Natural killer cell (primary cell): ENCODE results near the gene KIF5C. TPM values are rescaled to one million over a fixed set of nuclear protein-coding genes. Genes with fewer than 3 reads are reported as not detected.
"Not testable (repeated sequence)": the region's sequence is repeated elsewhere in the genome, so short reads cannot be mapped to it uniquely, and the experiment has no call there.

Experiments
- ATAC-seq, 3 donors: fragments of 150-1000 bp in 2 of 3; fragments of 200-7000 bp in 1 of 3; cut with Tn5 transposase; 1 replicate in 1 of 3; 2 replicates in 2 of 3; pipeline ENCODE4 v1.10.0; 2021; ENCODE audit warnings: mild to moderate bottlenecking in 2 of 3, moderate library complexity in 2 of 3
- DNase-seq, 2 donors: peaks; one replicate each; pipeline versions ENCODE4 v3.0.0 to v3.0.0-alpha.2; 2013 to 2021; ENCODE audit warnings: mixed read lengths in 1 of 2
- H3K27ac ChIP-seq: one replicate; pipeline ENCODE4 v1.5.1; 2013; ENCODE audit warnings: mild to moderate bottlenecking, low read length
- H3K27me3 ChIP-seq: one replicate; pipeline ENCODE4 v1.6.1; 2013; ENCODE audit warnings: low read length; ENCODE audit not compliant: control insufficient read depth, insufficient read depth
- H3K36me3 ChIP-seq: one replicate; pipeline ENCODE4 v1.6.1; 2013; ENCODE audit warnings: low read length; ENCODE audit not compliant: control insufficient read depth, insufficient read depth
- H3K4me1 ChIP-seq: one replicate; pipeline ENCODE4 v1.6.1; 2013; ENCODE audit warnings: low read length; ENCODE audit not compliant: control insufficient read depth, insufficient read depth
- H3K4me3 ChIP-seq: one replicate; pipeline ENCODE4 v1.5.1; 2013; ENCODE audit warnings: low read length
- H3K9me3 ChIP-seq: one replicate; pipeline ENCODE4 v1.6.1; 2013; ENCODE audit warnings: low read length; ENCODE audit not compliant: control insufficient read depth, insufficient read depth
- H3K27ac Mint-ChIP-seq, 2 donors: one replicate each; pipeline ENCODE4 v1.8.0; 2022; ENCODE audit warnings: mild to moderate bottlenecking in 2 of 2, mixed read lengths in 2 of 2, moderate library complexity in 1 of 2
- H3K27me3 Mint-ChIP-seq, 2 donors: one replicate each; pipeline ENCODE4 v1.8.0; 2022; ENCODE audit warnings: low read depth in 2 of 2, mixed read lengths in 2 of 2
- H3K36me3 Mint-ChIP-seq: one replicate; pipeline ENCODE4 v1.8.0; 2022; ENCODE audit warnings: mixed read lengths
- H3K4me1 Mint-ChIP-seq, 2 donors: one replicate each; pipeline ENCODE4 v1.8.0; 2022; ENCODE audit warnings: mixed read lengths in 2 of 2
- H3K4me3 Mint-ChIP-seq: one replicate; pipeline ENCODE4 v1.8.0; 2022; ENCODE audit warnings: mild to moderate bottlenecking, moderate library complexity, mixed read lengths
- H3K9me3 Mint-ChIP-seq, 2 donors: one replicate each; pipeline ENCODE4 v1.8.0; 2022; ENCODE audit warnings: mixed read lengths in 2 of 2
- WGBS: methylation state at CpG from one replicate; pipeline ENCODE4 v1.1.7; 2013; ENCODE audit warnings: missing lambda C conversion rate; ENCODE audit not compliant: insufficient coverage; 5-methylcytosine and 5-hydroxymethylcytosine counted together
- intact Hi-C: fragments of 100-400 bp; cut with micrococcal nuclease; formaldehyde crosslinking; loops from one replicate; pipeline ENCODE4 v1.14.2; 2022
- total RNA-seq, 4 donors: library from RNA; stranded (reverse); fragments of 120-200 nt in 1 of 4; gene quantifications; one replicate each; pipeline versions ENCODE4 v1.2.3 to v1.2.4, GENCODE V29; 2013 to 2022
- TF ChIP-seq, protein P1 (sequence below): fragments of 200-600 bp; IDR thresholded peaks from one replicate; pipeline ENCODE4 v1.8.0; 2022; ENCODE audit warnings: antibody characterized with exemption

Gene KIF5C
- total RNA-seq, 3 donors from 2014 or later (not counting 1 experiment from before 2014, with no cell fraction given) = 0.42 to 2.7 (median 1.8) TPM

DNA sequence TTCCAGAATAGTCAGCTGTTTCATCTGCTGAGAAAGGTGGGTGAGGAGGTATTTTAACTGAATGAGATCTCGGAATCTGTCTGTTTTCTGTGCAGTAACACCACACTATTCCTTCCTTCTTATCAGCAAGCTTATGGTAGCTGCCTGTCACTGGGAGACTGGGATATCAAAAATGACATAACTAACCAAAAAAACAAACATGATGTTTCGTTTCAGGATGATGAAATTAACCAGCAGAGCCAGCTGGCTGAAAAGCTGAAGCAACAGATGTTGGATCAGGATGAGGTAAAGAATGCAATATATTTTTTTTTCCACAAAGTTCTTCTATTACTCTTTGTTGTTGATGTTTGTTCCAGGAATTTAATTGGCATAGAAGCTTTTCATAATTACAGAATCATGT is 103.7 kb downstream of the KIF5C start:
- DNase-seq (no peak), ATAC-seq (no peak)
- no peaks in the 10 kb centered on the region for H3K27me3 ChIP-seq
- Mint-ChIP-seq H3K9me3 (no peaks in the 10 kb centered on the region), H3K36me3 (no peaks in the 10 kb centered on the region), H3K27me3 (no peaks in the 10 kb centered on the region), H3K27ac (no peak overlapping the region), H3K4me3 (no peak overlapping the region), H3K4me1 (peaks cover 6 to 7% of the 10 kb centered on the region in 2 donors)
- intact Hi-C loops = no loop called here
- no peak overlapping the region for H3K4me3 ChIP-seq
- peaks cover 7% of the 10 kb centered on the region for H3K4me1 ChIP-seq
- H3K27ac ChIP-seq = no peak overlapping the region
- no peaks in the 10 kb centered on the region for H3K9me3 ChIP-seq
- no peaks in the 10 kb centered on the region for H3K36me3 ChIP-seq
- 80% methylated on average over 1 of the region's 2 CpGs for WGBS
- TF ChIP-seq, protein P1, sequence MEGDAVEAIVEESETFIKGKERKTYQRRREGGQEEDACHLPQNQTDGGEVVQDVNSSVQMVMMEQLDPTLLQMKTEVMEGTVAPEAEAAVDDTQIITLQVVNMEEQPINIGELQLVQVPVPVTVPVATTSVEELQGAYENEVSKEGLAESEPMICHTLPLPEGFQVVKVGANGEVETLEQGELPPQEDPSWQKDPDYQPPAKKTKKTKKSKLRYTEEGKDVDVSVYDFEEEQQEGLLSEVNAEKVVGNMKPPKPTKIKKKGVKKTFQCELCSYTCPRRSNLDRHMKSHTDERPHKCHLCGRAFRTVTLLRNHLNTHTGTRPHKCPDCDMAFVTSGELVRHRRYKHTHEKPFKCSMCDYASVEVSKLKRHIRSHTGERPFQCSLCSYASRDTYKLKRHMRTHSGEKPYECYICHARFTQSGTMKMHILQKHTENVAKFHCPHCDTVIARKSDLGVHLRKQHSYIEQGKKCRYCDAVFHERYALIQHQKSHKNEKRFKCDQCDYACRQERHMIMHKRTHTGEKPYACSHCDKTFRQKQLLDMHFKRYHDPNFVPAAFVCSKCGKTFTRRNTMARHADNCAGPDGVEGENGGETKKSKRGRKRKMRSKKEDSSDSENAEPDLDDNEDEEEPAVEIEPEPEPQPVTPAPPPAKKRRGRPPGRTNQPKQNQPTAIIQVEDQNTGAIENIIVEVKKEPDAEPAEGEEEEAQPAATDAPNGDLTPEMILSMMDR = no peak

DNA sequence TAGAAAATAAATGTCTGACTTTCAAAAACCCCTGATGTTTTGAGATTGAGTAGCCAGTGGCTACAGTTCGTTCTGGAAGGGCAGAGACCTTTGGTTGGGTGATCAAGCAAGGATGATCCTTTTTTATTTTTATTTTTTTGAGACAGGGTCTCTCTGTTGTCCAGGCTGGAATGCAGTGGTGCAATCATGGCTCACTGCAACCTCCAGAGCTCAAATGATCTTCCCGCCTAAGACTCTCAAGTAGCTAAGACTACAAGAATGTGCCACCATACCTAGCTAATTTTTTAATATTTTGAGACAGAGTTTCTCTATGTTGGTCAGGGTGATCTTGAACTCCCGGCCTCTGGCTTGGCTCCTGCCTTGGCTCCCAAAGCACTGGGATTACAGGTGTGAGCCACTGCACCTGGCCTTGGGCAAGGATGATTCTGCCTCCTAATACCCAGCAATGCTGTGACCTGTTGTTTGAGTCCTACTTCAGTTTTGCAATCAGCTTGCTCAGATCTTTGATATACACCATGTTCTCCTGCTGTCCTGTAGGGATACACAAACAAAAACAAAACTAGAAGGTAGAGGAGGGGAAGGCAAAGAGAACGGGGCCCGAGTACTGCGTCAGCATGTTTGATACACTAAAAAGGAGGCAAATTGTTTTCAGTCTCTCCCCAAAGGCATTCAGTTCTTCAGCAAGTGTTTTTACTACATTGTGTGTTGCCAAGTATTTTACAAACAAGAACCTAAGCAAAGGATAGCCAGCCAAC is 104.3 kb downstream of the KIF5C start:
- H3K4me3 ChIP-seq = no peak overlapping the region
- TF ChIP-seq, protein P1 = no peak
- no peak for ATAC-seq

DNA sequence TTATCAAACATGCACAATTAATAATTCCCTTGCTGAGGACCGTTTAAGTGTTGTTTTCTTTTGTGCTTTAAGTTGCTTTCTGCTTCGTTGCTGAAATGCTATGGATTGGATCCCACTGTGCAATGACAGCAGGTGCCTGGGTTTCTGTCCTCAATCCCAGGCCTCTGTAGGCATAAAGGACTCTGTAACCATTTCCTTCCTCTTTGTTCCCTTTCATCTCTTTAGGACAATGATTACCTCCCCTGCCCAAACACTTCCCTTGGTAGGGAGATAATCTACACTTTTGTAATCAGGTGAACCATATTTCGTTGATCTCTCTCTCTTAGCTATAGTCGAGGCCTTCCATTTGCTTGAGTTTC is 104.9 kb downstream of the KIF5C start:
- no peak overlapping the region for H3K4me3 ChIP-seq
- DNase-seq (no peak), ATAC-seq (no peak)
- H3K4me1 ChIP-seq = peaks cover 7% of the 10 kb centered on the region
- intact Hi-C loops = no loop called here
- peaks cover 6 to 7% of the 10 kb centered on the region in 2 donors for H3K4me1 Mint-ChIP-seq
- H3K27ac Mint-ChIP-seq = no peak overlapping the region
- H3K27ac ChIP-seq = no peak overlapping the region
- H3K27me3 ChIP-seq = no peaks in the 10 kb centered on the region
- 48% methylated on average over 4 of the region's 4 CpGs for whole genome bisulfite sequencing
- TF ChIP-seq, protein P1 = no peak
- no peaks in the 10 kb centered on the region for H3K9me3 ChIP-seq
- no peaks in the 10 kb centered on the region for H3K27me3 Mint-ChIP-seq
- no peaks in the 10 kb centered on the region for H3K36me3 ChIP-seq
- H3K4me3 Mint-ChIP-seq = no peak overlapping the region
- no peaks in the 10 kb centered on the region for H3K36me3 Mint-ChIP-seq
- no peaks in the 10 kb centered on the region for H3K9me3 Mint-ChIP-seq

More for the DNA sequence above, 104.3 kb downstream of the KIF5C start:
- WGBS = 96% methylated on average over 6 of the region's 6 CpGs
- intact Hi-C loops = no loop called here
- Histone ChIP-seq H3K36me3 (no peaks in the 10 kb centered on the region), H3K27ac (no peak overlapping the region), H3K9me3 (no peaks in the 10 kb centered on the region), H3K27me3 (no peaks in the 10 kb centered on the region), H3K4me1 (peaks cover 7% of the 10 kb centered on the region)
- no peaks in the 10 kb centered on the region for H3K27me3 Mint-ChIP-seq
- H3K4me3 Mint-ChIP-seq = no peak overlapping the region
- no peaks in the 10 kb centered on the region for H3K36me3 Mint-ChIP-seq
- no peak overlapping the region for H3K27ac Mint-ChIP-seq
- DNase-seq = no peak
- no peaks in the 10 kb centered on the region for H3K9me3 Mint-ChIP-seq
- peaks cover 6 to 7% of the 10 kb centered on the region in 2 donors for H3K4me1 Mint-ChIP-seq

DNA sequence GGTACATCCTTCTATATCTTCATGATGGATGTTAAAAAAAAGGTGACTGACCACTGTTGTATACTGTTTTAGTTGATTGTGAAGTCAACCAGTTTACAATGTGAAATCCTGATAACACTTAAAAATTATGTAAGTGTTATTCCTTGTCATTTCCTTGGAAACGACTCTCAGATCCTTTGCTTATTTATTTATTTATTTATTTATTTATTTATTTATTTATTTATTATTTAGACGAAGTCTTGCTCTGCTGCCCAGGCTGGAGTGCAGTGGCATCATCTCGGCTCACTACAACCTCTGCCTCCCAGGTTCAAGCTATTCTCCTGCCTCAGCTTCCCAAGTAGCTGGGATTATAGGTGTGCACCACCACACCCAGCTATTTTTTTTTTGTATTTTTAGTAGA is 105.5 kb downstream of the KIF5C start:
- H3K27me3 Mint-ChIP-seq, intact Hi-C loops, H3K27ac Mint-ChIP-seq: not testable (repeated sequence)

More for the DNA sequence above, 105.5 kb downstream of the KIF5C start:
- H3K4me1 Mint-ChIP-seq, H3K4me3 ChIP-seq, H3K4me3 Mint-ChIP-seq, H3K27ac ChIP-seq, H3K9me3 ChIP-seq, H3K4me1 ChIP-seq, ATAC-seq, H3K27me3 ChIP-seq, H3K9me3 Mint-ChIP-seq, DNase-seq, H3K36me3 Mint-ChIP-seq, H3K36me3 ChIP-seq: not testable (repeated sequence)
- WGBS = 90% methylated on average over 2 of the region's 3 CpGs
